Prostate gland (tissue), 2 donors: ENCODE results near the gene PLEKHG7. TPM values are rescaled to one million over a fixed set of nuclear protein-coding genes. Genes with fewer than 3 reads are reported as not detected.

Source experiments
- DNase-seq: peaks from one replicate; pipeline ENCODE4 v3.0.0-alpha.2; 2019; ENCODE audit warnings: low spot score
- H3K27ac ChIP-seq, 2 donors: fragments of 200-600 bp; sonication (generic); 2 replicates each; pipeline ENCODE4 v1.5.1; 2017 to 2019
- H3K27me3 ChIP-seq: fragments of 200-600 bp; sonication (generic); replicated peaks from 2 replicates; pipeline ENCODE4 v1.5.1; 2019; ENCODE audit not compliant: insufficient read depth
- H3K36me3 ChIP-seq, 2 donors: fragments of 200-600 bp; sonication (generic); 1 replicate in 1 of 2; 2 replicates in 1 of 2; pipeline versions ENCODE4 v1.5.1 to v1.8.1; 2017 to 2019
- H3K4me1 ChIP-seq: fragments of 200-600 bp; sonication (generic); replicated peaks from 2 replicates; pipeline ENCODE4 v1.5.1; 2019
- H3K4me3 ChIP-seq, 2 donors: fragments of 200-600 bp; sonication (generic); 2 replicates each; pipeline ENCODE4 v1.5.1; 2017 to 2019
- H3K9me3 ChIP-seq: fragments of 200-600 bp; sonication (generic); 2 replicates; pipeline ENCODE4 v1.5.1; 2017
- CTCF ChIP-seq, 4 experiments: fragments of 200-600 bp in 2 of 4; fragments of 450-650 bp in 2 of 4; sonication (generic) in 2 of 4; IDR thresholded peaks; 1 replicate in 3 of 4; 2 replicates in 1 of 4; pipeline ENCODE4 v1.5.1; 2016 to 2019; ENCODE audit warnings: antibody characterized with exemption in 4 of 4, mild to moderate bottlenecking in 2 of 4, moderate library complexity in 2 of 4
- POLR2A ChIP-seq: fragments of 450-650 bp; IDR thresholded peaks from one replicate; pipeline ENCODE4 v1.6.1; 2016; ENCODE audit warnings: antibody characterized with exemption, mild to moderate bottlenecking
- POLR2AphosphoS5 ChIP-seq: sonication (generic); formaldehyde crosslinking; IDR thresholded peaks from one replicate; pipeline ENCODE4 v1.6.1; 2017; ENCODE audit warnings: antibody characterized with exemption
- WGBS: methylation state at CpG from one replicate; pipeline ENCODE4 v1.1.5; 2018; 5-methylcytosine and 5-hydroxymethylcytosine counted together
- intact Hi-C: fragments of 100-400 bp; cut with DNase I; formaldehyde crosslinking; loops from one replicate; pipeline ENCODE4 v1.14.2; 2022
- total RNA-seq, 2 donors: library from RNA; depleted of rRNA; stranded (reverse); fragments of >200 nt; gene quantifications; one replicate each; pipeline ENCODE4 v1.1.0, GENCODE V29; 2016

Gene PLEKHG7
- total RNA-seq, 2 donors from 2014 or later, result 0.50 to 1.4 TPM

GRCh38 chr12:92718483-92718990, 15.7 kb downstream of the PLEKHG7 start:
- DNase-seq, result no peak
- H3K27me3 ChIP-seq, result no peaks in the 10 kb centered on the region
- H3K4me3 ChIP-seq, result no peak overlapping the region
- intact Hi-C loops, result no loop called here
- no peaks in the 10 kb centered on the region for H3K36me3 ChIP-seq
- H3K9me3 ChIP-seq, result no peaks in the 10 kb centered on the region
- no peak overlapping the region for H3K27ac ChIP-seq
- no peaks in the 10 kb centered on the region for H3K4me1 ChIP-seq
- 70% methylated on average over 2 of the region's 2 CpGs for WGBS
- TF ChIP-seq CTCF (IDR thresholded peaks at IDR 0.05) (no peak), POLR2AphosphoS5 (no peak), POLR2A (no peak)

- TF ChIP-seq CTCF (IDR thresholded peaks at IDR 0.05), result no peak
- TF ChIP-seq POLR2A, result no peak
- no peak for TF ChIP-seq POLR2AphosphoS5
- no peak overlapping the region for H3K4me3 ChIP-seq
- no peaks in the 10 kb centered on the region for H3K27me3 ChIP-seq
- no peaks in the 10 kb centered on the region for H3K36me3 ChIP-seq
- H3K27ac ChIP-seq, result no peak overlapping the region
- no peaks in the 10 kb centered on the region for H3K9me3 ChIP-seq
- WGBS, result 74% methylated on average over 6 of the region's 6 CpGs
- H3K4me1 ChIP-seq, result no peaks in the 10 kb centered on the region
- intact Hi-C loops, result no loop called here
- DNase-seq, result no peak
Observed at GRCh38 chr12:92719674-92720073, 16.9 kb downstream of the PLEKHG7 start.

- intact Hi-C loops, result no loop called here
- no peaks in the 10 kb centered on the region for H3K4me1 ChIP-seq
- H3K9me3 ChIP-seq, result no peaks in the 10 kb centered on the region
- 91% methylated on average over 8 of the region's 8 CpGs for WGBS
- no peak for DNase-seq
- H3K4me3 ChIP-seq, result no peak overlapping the region
- no peak overlapping the region for H3K27ac ChIP-seq
- TF ChIP-seq CTCF (IDR thresholded peaks at IDR 0.05), result no peak
- no peak for TF ChIP-seq POLR2AphosphoS5
- TF ChIP-seq POLR2A, result no peak
- H3K36me3 ChIP-seq, result no peaks in the 10 kb centered on the region
- no peaks in the 10 kb centered on the region for H3K27me3 ChIP-seq
Observed at GRCh38 chr12:92721130-92721529, 18.3 kb downstream of the PLEKHG7 start.

GRCh38 chr12:92721656-92722055, 18.9 kb downstream of the PLEKHG7 start:
- Histone ChIP-seq H3K36me3 (no peaks in the 10 kb centered on the region), H3K4me3 (no peak overlapping the region), H3K27ac (no peak overlapping the region), H3K4me1 (no peaks in the 10 kb centered on the region), H3K27me3 (no peaks in the 10 kb centered on the region), H3K9me3 (no peaks in the 10 kb centered on the region)
- WGBS, result 64% methylated on average over 1 of the region's 1 CpG
- intact Hi-C loops, result no loop called here
- no peak for TF ChIP-seq POLR2A
- TF ChIP-seq CTCF (IDR thresholded peaks at IDR 0.05), result no peak
- no peak for DNase-seq

- TF ChIP-seq POLR2AphosphoS5, result no peak
- no peak for TF ChIP-seq POLR2A
- TF ChIP-seq CTCF (IDR thresholded peaks at IDR 0.05), result no peak
- WGBS, result 60% methylated on average over 3 of the region's 3 CpGs
- H3K9me3 ChIP-seq, result no peaks in the 10 kb centered on the region
- intact Hi-C loops, result no loop called here
- DNase-seq, result no peak
- H3K27me3 ChIP-seq, result no peaks in the 10 kb centered on the region
- H3K4me1 ChIP-seq, result no peaks in the 10 kb centered on the region
- H3K4me3 ChIP-seq, result no peak overlapping the region
- H3K27ac ChIP-seq, result no peak overlapping the region
- no peaks in the 10 kb centered on the region for H3K36me3 ChIP-seq
Observed at GRCh38 chr12:92722897-92723296, 20.1 kb downstream of the PLEKHG7 start.
